K562 (cell line): ENCODE data around the gene PHF20. TPM values are rescaled to one million over a fixed set of nuclear protein-coding genes. Genes with fewer than 3 reads are reported as not detected.

ENCODE experiments used
- CREB3L1 ChIP-seq: fragments of 450-650 bp; IDR thresholded peaks from 2 replicates; pipeline ENCODE4 v1.6.1; 2014; ENCODE audit warnings: low read depth, mild to moderate bottlenecking, moderate library complexity, borderline replicate concordance
- HDAC1 ChIP-seq, 2 experiments: fragments of 450-650 bp; IDR thresholded peaks; 2 replicates each; pipeline ENCODE4 v1.6.1; 2016 to 2017; ENCODE audit warnings: inconsistent platforms in 1 of 2, mild to moderate bottlenecking in 1 of 2, moderate library complexity in 1 of 2
- JUN ChIP-seq, 2 experiments: sonication (generic) in 1 of 2; formaldehyde crosslinking in 1 of 2; IDR thresholded peaks; 2 replicates each; pipeline versions ENCODE4 v1.6.1 to v1.8.0; 2012 to 2022; ENCODE audit warnings: borderline replicate concordance in 2 of 2, mild to moderate bottlenecking in 2 of 2, improper control_type of control experiment in 1 of 2, low read depth in 1 of 2, low read length in 1 of 2, missing genetic modification reagents in 1 of 2
- PTRF ChIP-seq: fragments of 450-650 bp; IDR thresholded peaks from 2 replicates; pipeline ENCODE4 v1.6.1; 2016; ENCODE audit warnings: mild to moderate bottlenecking, missing genetic modification characterization, missing compliant biosample characterization
- PYGO2 ChIP-seq: fragments of 450-650 bp; IDR thresholded peaks from 2 replicates; pipeline ENCODE4 v1.6.1; 2016; ENCODE audit warnings: mild to moderate bottlenecking, missing genetic modification characterization, moderate library complexity, missing compliant biosample characterization
- RAD21 ChIP-seq, 2 experiments: fragments of 250-450 bp in 1 of 2; fragments of 450-650 bp in 1 of 2; sonication (Bioruptor Pico) in 1 of 2; formaldehyde crosslinking in 1 of 2; IDR thresholded peaks in 1 of 2; conservative IDR thresholded peaks in 1 of 2; 2 replicates each; pipeline versions ENCODE4 v1.4.0 to v1.8.0; 2020 to 2022; ENCODE audit warnings: mild to moderate bottlenecking in 2 of 2, moderate library complexity in 1 of 2
- RFX1 ChIP-seq: fragments of 450-650 bp; IDR thresholded peaks from 2 replicates; pipeline ENCODE4 v1.6.1; 2016; ENCODE audit warnings: mild to moderate bottlenecking, moderate library complexity
- SLC30A9 ChIP-seq: fragments of 250-450 bp; sonication (Bioruptor Pico); IDR thresholded peaks from 2 replicates; pipeline ENCODE4 v1.8.0; 2022; ENCODE audit warnings: mild to moderate bottlenecking, moderate library complexity
- SMARCA4 ChIP-seq: fragments of 450-650 bp; IDR thresholded peaks from 2 replicates; pipeline ENCODE4 v1.6.1; 2016
- SMARCA5 ChIP-seq: fragments of 450-650 bp; IDR thresholded peaks from 2 replicates; pipeline ENCODE4 v1.6.1; 2016
- SOX6 ChIP-seq: fragments of 450-650 bp; IDR thresholded peaks from 2 replicates; pipeline ENCODE4 v1.6.1; 2014; ENCODE audit warnings: mild to moderate bottlenecking
- SP1 ChIP-seq: sonication (generic); formaldehyde crosslinking; IDR thresholded peaks from 2 replicates; pipeline ENCODE4 v1.8.1; 2022; ENCODE audit warnings: mild to moderate bottlenecking, missing genetic modification reagents
- ZBTB17 ChIP-seq: fragments of 450-650 bp; formaldehyde crosslinking; IDR thresholded peaks from 2 replicates; pipeline ENCODE4 v1.4.0; 2020; ENCODE audit warnings: mild to moderate bottlenecking
- ZBTB7A ChIP-seq: IDR thresholded peaks from 2 replicates; pipeline ENCODE4 v1.6.1; 2011; ENCODE audit warnings: low read depth, mild to moderate bottlenecking, low read length, moderate library complexity, borderline replicate concordance; ENCODE audit not compliant: control insufficient read depth
- ZEB2 ChIP-seq: fragments of 450-650 bp; IDR thresholded peaks from 2 replicates; pipeline ENCODE4 v1.6.1; 2016
- ZHX1 ChIP-seq: fragments of 150-350 bp; conservative IDR thresholded peaks from 2 replicates; pipeline ENCODE4 v1.6.1; 2014; ENCODE audit warnings: low read length
- ZNF121 ChIP-seq: sonication (generic); formaldehyde crosslinking; conservative IDR thresholded peaks from 2 replicates; pipeline ENCODE4 v1.8.0; 2022; ENCODE audit warnings: missing genetic modification reagents
- ZNF232 ChIP-seq: sonication (generic); formaldehyde crosslinking; IDR thresholded peaks from 2 replicates; pipeline ENCODE4 v1.8.0; 2022; ENCODE audit warnings: mild to moderate bottlenecking, missing genetic modification reagents
- ZNF316 ChIP-seq: fragments of 450-650 bp; IDR thresholded peaks from 2 replicates; pipeline ENCODE4 v1.6.1; 2016
- ZNF384 ChIP-seq: IDR thresholded peaks from 2 replicates; pipeline ENCODE4 v1.6.1; 2012; ENCODE audit warnings: low read depth, low read length, improper control_type of control experiment
- ZNF551 ChIP-seq: fragments of 250-450 bp; sonication (Bioruptor Pico); IDR thresholded peaks from 2 replicates; pipeline ENCODE4 v1.5.0; 2021; ENCODE audit warnings: mild to moderate bottlenecking, moderate library complexity
- ZNF644 ChIP-seq: fragments of 200-800 bp; sonication (Bioruptor generic); IDR thresholded peaks from 2 replicates; pipeline ENCODE4 v1.6.1; 2016; ENCODE audit warnings: low read depth, missing genetic modification characterization, missing compliant biosample characterization
- ZNF780A ChIP-seq: fragments of 250-450 bp; sonication (Bioruptor Pico); IDR thresholded peaks from 2 replicates; pipeline ENCODE4 v1.5.0; 2021; ENCODE audit warnings: mild to moderate bottlenecking
- polyA plus RNA-seq, 8 experiments: library from polyadenylated mRNA; depleted of rRNA in 4 of 8; stranded (reverse) in 5 of 8; unstranded in 3 of 8; fragments of >200 nt; fragmentation: Nextera tagmentation in 2 of 8; fragmentation: Illumina TruSeq in 1 of 8; extraction: Ambion mirVana in 2 of 8; extraction: Trizol in 1 of 8; gene quantifications; 2 replicates each; pipeline versions ENCODE4 v1.2.1 to v1.2.3, GENCODE V29; 2011 to 2014; ENCODE audit warnings: inconsistent platforms in 1 of 8, missing spikeins in 1 of 8
- total RNA-seq, 7 experiments: library from RNA; depleted of rRNA in 6 of 7; stranded (reverse); fragments of >200 nt in 6 of 7; fragmentation: Illumina TruSeq in 2 of 7; extraction: Trizol in 2 of 7; gene quantifications; 2 replicates each; pipeline versions ENCODE4 v1.2.1 to v1.2.3, GENCODE V29; 2011 to 2021; ENCODE audit warnings: low replicate concordance in 1 of 7
- TF ChIP-seq, protein P1 (sequence below): sonication (generic); formaldehyde crosslinking; IDR thresholded peaks from 2 replicates; pipeline ENCODE4 v1.4.0; 2020; ENCODE audit warnings: mild to moderate bottlenecking, missing genetic modification reagents

PHF20 gene
- total and polyA plus RNA-seq, 9 of the 15 experiments (the other 6 are each of a cell fraction or from before 2014, with no cell fraction given), result 49.9 to 196 (median 70.7) TPM

- TF ChIP-seq RFX1, result no peak
- no peak for TF ChIP-seq PTRF (tag)
- TF ChIP-seq ZEB2, result peak; percentile 97
- TF ChIP-seq ZBTB7A, result peak; percentile 69; the same call in 1 of the 2 replicates
- 0 out of 2 replicates have a peak, but pooled peaks have one; percentile 40 for TF ChIP-seq ZHX1
- peak; percentile 49; the same call in 1 of the 2 replicates for TF ChIP-seq SMARCA5
- peak; percentile 39; the same call in 1 of the 2 replicates for TF ChIP-seq SMARCA4
- no peak for TF ChIP-seq ZBTB17 (CRISPR knock-in tag)
- no peak for TF ChIP-seq ZNF644
- TF ChIP-seq HDAC1 (IDR thresholded peaks at IDR 0.05), result peak in 1 of 2 experiments; percentile 57; a peak in 2 of 4 replicates
- peak; percentile 30; the same call in 1 of the 2 replicates for TF ChIP-seq JUN (IDR thresholded peaks at IDR 0.05; ENCODE audit: borderline replicate concordance, low read depth, low read length)
- peak; percentile 49; the same call in 1 of the 2 replicates for TF ChIP-seq JUN (CRISPR knock-in tag; IDR thresholded peaks at IDR 0.05; ENCODE audit: borderline replicate concordance)
- TF ChIP-seq, protein P1, sequence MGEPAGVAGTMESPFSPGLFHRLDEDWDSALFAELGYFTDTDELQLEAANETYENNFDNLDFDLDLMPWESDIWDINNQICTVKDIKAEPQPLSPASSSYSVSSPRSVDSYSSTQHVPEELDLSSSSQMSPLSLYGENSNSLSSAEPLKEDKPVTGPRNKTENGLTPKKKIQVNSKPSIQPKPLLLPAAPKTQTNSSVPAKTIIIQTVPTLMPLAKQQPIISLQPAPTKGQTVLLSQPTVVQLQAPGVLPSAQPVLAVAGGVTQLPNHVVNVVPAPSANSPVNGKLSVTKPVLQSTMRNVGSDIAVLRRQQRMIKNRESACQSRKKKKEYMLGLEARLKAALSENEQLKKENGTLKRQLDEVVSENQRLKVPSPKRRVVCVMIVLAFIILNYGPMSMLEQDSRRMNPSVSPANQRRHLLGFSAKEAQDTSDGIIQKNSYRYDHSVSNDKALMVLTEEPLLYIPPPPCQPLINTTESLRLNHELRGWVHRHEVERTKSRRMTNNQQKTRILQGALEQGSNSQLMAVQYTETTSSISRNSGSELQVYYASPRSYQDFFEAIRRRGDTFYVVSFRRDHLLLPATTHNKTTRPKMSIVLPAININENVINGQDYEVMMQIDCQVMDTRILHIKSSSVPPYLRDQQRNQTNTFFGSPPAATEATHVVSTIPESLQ, result 0 out of 2 replicates have a peak, but pooled peaks have one; percentile 61
- TF ChIP-seq ZNF232 (CRISPR knock-in tag), result peak; percentile 54; the same call in 1 of the 2 replicates
- peak; percentile 85 for TF ChIP-seq CREB3L1
- TF ChIP-seq ZNF551 (CRISPR knock-in tag), result no peak
- no peak for TF ChIP-seq PYGO2 (tag)
- TF ChIP-seq ZNF121, result no peak
- TF ChIP-seq RAD21 (CRISPR knock-in tag; conservative IDR thresholded peaks at IDR 0.05 in 1 of 2, IDR thresholded peaks at IDR 0.05 in 1 of 2), result peak; percentile 48 to 60
- TF ChIP-seq SLC30A9 (CRISPR knock-in tag), result no peak
- no peak for TF ChIP-seq ZNF316
- TF ChIP-seq ZNF384, result peak; percentile 71; the same call in 1 of the 2 replicates
- TF ChIP-seq SP1 (CRISPR knock-in tag), result peak; percentile 96
- no peak for TF ChIP-seq ZNF780A (CRISPR knock-in tag)
- peak; percentile 87 for TF ChIP-seq SOX6
These were observed 182.5 kb downstream of the PHF20 start, which contains the start of gene SCAND1 (continued) for GRCh38 chr20:35954200-35954906.
